Peyer's patch (tissue), 4 donors: ENCODE data around the gene ZSCAN10.

Source experiments
- CTCF ChIP-seq, 6 experiments: fragments of 450-650 bp in 4 of 6; fragments of 200-600 bp in 2 of 6; sonication (generic) in 1 of 6; IDR thresholded peaks; one replicate each; pipeline ENCODE4 v1.5.1; 2017 to 2019; ENCODE audit warnings: antibody characterized with exemption in 6 of 6, mild to moderate bottlenecking in 3 of 6, moderate library complexity in 1 of 6
- POLR2A ChIP-seq, 2 donors: fragments of 450-650 bp; IDR thresholded peaks; one replicate each; pipeline ENCODE4 v1.5.1; 2017; ENCODE audit warnings: antibody characterized with exemption in 2 of 2, mild to moderate bottlenecking in 2 of 2, moderate library complexity in 2 of 2

- TF ChIP-seq CTCF (IDR thresholded peaks at IDR 0.05): no peak
- no peak for TF ChIP-seq POLR2A (IDR thresholded peaks at IDR 0.05)
Observed at GRCh38 chr16:3063625-3064386, 35.3 kb downstream of the ZSCAN10 start.
